ENCODE data around the gene TNPO2. TPM values are rescaled to one million over a fixed set of nuclear protein-coding genes. Genes with fewer than 3 reads are reported as not detected.
"Not testable (repeated sequence)": the region's sequence is repeated elsewhere in the genome, so short reads cannot be mapped to it uniquely, and the experiment has no call there.

Gene TNPO2
- total RNA-seq, 2 donors from 2014 or later, result 76.9 to 229 TPM

DNA sequence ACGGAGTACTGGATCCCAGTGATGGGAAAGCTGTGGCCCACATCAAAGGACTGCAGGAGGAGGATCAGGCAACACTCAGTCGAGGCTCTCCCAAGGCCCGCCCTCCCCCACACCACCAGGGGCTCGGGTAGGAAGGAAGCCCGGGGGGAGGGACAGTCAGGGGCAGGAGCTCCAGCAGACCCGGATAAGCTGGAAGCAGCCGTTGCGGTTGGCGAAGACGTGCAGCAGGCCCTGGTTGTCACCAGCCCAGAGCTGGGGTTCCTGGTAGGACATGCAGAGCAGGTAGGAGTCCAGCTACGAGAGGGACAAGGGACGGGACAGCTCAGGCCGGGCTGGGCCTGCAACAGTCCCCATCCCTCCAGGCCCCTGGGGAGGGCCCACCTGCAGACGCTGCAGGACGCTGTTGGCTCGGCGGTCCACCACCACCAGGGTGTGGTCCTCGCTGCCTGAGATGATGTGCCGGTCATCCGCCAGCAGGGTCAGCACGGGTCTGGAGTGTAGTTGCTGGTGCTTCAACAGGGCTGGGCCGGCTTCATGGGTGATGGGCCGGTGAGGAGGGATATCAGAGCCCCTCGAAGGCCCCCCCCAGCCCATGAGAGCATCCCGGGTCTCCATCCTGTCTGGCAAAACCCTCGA, 34.0 kb downstream of the TNPO2 start:
- DNase-seq (ENCODE audit: low spot score), result no peak
- no peak overlapping the region for H3K27ac Mint-ChIP-seq
- H3K9me3 Mint-ChIP-seq, result no peaks in the 10 kb centered on the region
- no peaks in the 10 kb centered on the region for H3K27me3 Mint-ChIP-seq
- no peak overlapping the region for H3K4me3 Mint-ChIP-seq
- peaks cover 0 to 3% of the 10 kb centered on the region in 2 donors for H3K4me1 Mint-ChIP-seq (ENCODE audit: low read depth in 2 of 2)
- H3K36me3 Mint-ChIP-seq, result no peaks in the 10 kb centered on the region
- ATAC-seq, result peak; percentile 15 to 31

DNA sequence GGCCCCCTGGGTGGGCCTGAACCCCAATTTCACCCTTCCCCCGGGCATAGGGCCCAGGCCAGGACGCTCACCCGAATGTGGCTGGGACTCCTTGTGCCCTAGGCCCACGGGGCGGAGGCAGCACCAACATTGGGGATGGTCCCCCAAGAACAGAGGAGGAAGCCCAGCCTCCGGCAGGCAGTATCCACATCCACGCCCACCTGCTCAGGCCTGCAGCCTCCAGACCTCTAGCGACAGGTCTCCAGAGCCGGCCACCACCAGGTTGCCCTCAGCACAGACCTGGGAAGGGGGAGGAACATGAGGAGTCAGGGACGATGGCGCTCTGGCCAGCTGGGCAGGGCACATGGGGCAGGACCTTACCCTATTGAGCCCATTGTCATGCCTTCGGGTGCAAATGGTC, 34.7 kb downstream of the TNPO2 start:
- peaks cover 0 to 3% of the 10 kb centered on the region in 2 donors for H3K4me1 Mint-ChIP-seq (ENCODE audit: low read depth in 2 of 2)
- DNase-seq (ENCODE audit: low spot score) (no peak), ATAC-seq (peak in 1 of 2 donors; percentile 18)
- H3K9me3 Mint-ChIP-seq, result no peaks in the 10 kb centered on the region
- H3K4me3 Mint-ChIP-seq, result no peak overlapping the region
- H3K27me3 Mint-ChIP-seq, result no peaks in the 10 kb centered on the region
- no peaks in the 10 kb centered on the region for H3K36me3 Mint-ChIP-seq
- no peak overlapping the region for H3K27ac Mint-ChIP-seq

DNA sequence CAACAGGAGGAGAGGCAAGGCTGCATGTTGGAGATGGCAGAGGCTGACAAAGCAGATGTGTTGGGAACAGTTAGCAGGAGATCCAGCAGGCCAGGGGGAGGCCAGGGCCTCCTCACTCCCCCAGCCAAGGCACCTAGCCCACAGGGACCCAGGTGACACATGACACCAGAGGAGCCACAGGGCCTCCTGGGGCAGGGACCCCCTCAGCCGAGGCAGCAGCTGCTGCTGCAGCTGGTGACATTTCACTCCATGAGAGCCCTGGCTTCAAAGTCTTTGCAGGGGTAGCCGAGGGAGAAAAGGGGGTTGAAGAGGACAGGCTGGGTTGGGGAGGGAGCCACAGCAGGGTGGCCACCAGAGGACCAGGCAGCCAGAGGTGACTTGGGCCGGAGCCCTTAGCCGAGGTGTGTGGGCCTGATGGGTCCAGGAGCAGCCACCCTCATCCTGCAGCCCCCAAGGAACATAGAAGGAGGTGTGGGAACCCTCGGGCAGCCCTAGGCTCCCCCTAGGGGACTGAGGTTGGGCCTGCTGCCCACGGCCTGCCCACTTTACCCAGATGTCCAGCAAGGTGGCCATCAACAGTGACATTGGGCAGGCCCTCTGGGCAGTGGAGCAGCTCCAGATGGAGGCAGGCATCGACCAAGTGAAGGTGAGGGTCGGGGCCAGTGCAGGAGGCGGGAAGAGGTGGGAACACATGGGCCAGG, 36.1 kb downstream of the TNPO2 start, which contains the start of gene GNG14:
TSS of gene GNG14 (plus strand) at position 503 of the 701 bp plus-strand sequence. CDS start at position 554, 51 bp downstream.
- peaks cover 0 to 5% of the 10 kb centered on the region in 2 donors for H3K4me1 Mint-ChIP-seq (ENCODE audit: low read depth in 2 of 2)
- H3K9me3 Mint-ChIP-seq, result no peaks in the 10 kb centered on the region
- no peak within 1 kb of the TSS for H3K27ac Mint-ChIP-seq
- no peaks in the 10 kb centered on the region for H3K27me3 Mint-ChIP-seq
- DNase-seq (ENCODE audit: low spot score) (no peak), ATAC-seq (no peak)
- H3K4me3 Mint-ChIP-seq, result no peak within 1 kb of the TSS
- no peaks in the 10 kb centered on the region for H3K36me3 Mint-ChIP-seq

DNA sequence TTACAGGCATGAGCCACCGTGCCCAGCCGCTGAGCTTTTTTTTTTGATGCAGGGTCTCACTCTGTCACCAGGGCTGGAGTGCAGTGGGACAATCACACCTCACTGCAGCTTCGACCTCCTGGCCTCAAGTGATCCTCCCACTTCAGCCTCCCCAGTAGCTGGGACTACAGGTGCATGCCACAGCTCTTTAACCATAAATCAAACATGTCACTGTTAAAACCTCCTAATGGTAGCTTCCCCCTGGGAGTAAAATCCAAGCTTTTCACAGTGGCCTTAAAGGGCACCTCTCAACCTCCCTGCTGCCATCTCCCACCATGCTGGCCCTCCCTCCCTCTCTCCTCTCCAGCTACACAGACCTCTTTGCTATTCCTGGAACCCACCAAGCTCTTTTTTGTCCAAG, 37.9 kb downstream of the TNPO2 start:
- Mint-ChIP-seq H3K27ac (no peak overlapping the region), H3K36me3 (peaks cover 6% of the 10 kb centered on the region)

DNA sequence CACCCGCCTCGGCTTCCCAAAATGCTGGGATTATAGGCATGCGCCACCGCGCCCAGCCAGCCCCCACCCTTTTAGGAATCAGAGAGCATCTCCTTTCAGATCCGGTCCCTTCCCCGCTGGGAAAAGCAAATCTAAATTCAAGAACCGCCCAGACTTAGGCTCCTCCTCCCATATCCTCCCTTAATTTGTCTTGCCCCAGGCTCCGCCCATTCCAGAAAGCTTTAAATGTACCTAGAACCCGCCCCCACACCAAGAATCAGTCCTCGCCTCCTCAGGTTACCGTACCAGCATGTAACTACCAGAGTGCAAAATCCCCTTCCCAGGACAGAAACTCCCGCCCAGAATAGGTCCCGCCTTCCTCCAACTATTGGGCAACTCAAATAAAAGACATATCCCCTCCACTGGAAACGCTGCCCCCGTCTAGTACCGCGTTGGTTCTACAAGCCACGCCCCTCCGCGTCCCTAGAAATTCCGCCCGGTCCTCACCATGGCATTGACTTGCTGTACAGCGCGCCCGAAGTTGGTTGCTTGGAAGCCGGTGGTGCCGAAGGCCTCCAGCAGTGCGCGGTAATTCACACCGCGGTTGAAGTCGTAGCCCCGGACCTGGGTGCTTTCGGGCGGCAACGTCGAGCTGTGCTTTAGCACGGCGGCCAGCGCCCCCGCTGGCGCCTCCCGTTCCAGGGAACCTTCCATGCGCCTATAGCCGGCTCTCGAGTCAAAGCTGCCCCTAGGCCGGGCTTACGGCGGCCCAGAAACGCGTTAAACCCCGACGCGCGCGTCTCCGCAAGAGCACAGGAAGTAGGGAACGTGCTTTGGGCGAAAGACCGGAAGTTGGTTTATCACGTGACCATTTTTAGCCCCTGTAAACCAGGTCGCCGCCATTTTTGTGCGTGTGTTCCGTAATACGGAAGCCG, 42.4 kb downstream of the TNPO2 start, which contains the start of gene DHPS:
TSS of gene DHPS (minus strand) at position 807 of the 914 bp plus-strand sequence. CDS start at position 693, 114 bp downstream.
- ATAC-seq (peak; percentile 87 to 89), DNase-seq (ENCODE audit: low spot score) (peak; percentile 95)
- Mint-ChIP-seq H3K4me1 (ENCODE audit: low read depth in 2 of 2) (peaks cover 26% of the 10 kb centered on the region in 2 donors), H3K27ac (peak within 1 kb of the TSS; percentile 92 to 100), H3K4me3 (peak within 1 kb of the TSS; percentile 97), H3K27me3 (no peaks in the 10 kb centered on the region), H3K36me3 (peaks cover 11% of the 10 kb centered on the region), H3K9me3 (no peaks in the 10 kb centered on the region)

More for the DNA sequence above, 37.9 kb downstream of the TNPO2 start:
- H3K4me3 Mint-ChIP-seq, result no peak overlapping the region
- ATAC-seq (no peak), DNase-seq (ENCODE audit: low spot score) (no peak)
- peaks cover 8 to 11% of the 10 kb centered on the region in 2 donors for H3K4me1 Mint-ChIP-seq (ENCODE audit: low read depth in 2 of 2)
- H3K27me3 Mint-ChIP-seq, result no peaks in the 10 kb centered on the region
- H3K9me3 Mint-ChIP-seq, result no peaks in the 10 kb centered on the region

DNA sequence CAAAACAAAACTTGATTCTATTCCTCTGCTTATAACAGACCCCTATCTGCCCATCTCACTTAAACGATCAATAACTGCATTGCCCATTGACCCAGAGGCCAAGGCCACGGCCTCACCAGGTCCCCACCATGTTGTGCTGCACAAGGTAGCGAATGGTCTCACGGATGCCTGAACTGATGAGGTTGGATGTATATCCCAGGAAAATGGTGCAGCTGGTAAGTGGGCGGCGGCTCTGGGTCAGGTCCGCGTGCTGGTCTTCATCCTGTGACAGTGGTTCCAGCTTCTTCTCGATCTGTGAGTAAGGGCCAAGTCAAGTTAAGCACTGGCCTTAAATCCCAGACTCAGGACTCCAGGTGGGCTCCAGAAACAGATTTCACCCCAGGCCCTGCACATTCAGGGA, 43.7 kb downstream of the TNPO2 start:
- H3K27me3 Mint-ChIP-seq, result no peaks in the 10 kb centered on the region

DNA sequence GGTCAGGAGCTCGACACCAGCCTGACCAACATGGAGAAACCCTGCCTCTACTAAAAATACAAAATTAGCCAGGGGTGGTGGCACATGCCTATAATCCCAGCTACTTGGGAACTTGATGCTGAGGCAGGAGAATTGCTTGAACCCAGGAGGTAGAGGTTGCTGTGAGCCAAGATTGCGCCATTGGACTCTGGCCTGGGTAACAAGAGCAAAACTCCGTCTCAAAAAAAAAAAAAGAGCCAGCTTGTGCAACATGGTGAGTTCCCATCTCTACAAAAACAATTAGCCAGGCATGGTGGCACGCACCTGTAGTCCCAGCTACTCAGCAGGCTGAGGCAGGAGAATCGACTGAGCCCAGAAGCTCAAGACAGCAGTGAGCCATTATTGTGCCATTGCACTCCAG, 45.7 kb downstream of the TNPO2 start:
- DNase-seq (ENCODE audit: low spot score); H3K27ac Mint-ChIP-seq; ATAC-seq; H3K4me3 Mint-ChIP-seq; H3K9me3 Mint-ChIP-seq; H3K27me3 Mint-ChIP-seq: not testable (repeated sequence)
- Mint-ChIP-seq H3K4me1 (ENCODE audit: low read depth in 2 of 2) (peaks cover 31 to 34% of the 10 kb centered on the region in 2 donors), H3K36me3 (peaks cover 12% of the 10 kb centered on the region)

More for the DNA sequence above, 43.7 kb downstream of the TNPO2 start:
- ATAC-seq (no peak), DNase-seq (ENCODE audit: low spot score) (no peak)
- no peaks in the 10 kb centered on the region for H3K9me3 Mint-ChIP-seq
- H3K4me3 Mint-ChIP-seq, result peak overlapping the region; percentile 97
- H3K36me3 Mint-ChIP-seq, result peaks cover 12% of the 10 kb centered on the region
- H3K27ac Mint-ChIP-seq, result no peak overlapping the region
- H3K4me1 Mint-ChIP-seq (ENCODE audit: low read depth in 2 of 2), result peaks cover 25 to 29% of the 10 kb centered on the region in 2 donors

DNA sequence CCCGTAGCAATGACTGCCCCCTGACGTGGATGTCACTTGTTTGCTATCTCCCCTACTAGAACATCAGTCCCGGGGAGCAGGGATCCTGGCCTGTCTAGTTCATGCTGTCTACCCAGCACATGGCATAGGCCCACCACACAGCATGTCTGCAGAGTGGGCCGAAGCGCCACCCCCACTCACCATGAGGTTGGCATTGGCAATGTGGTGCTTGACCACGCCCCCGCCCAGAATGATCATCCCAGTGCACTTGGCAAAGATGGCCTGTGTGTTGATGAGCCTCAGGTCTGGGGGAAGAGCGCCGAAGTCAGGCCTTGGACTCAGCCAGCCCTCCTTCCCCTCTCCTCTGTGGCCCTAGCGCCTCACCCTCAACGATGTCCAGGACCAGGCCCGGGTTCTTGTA, 46.8 kb downstream of the TNPO2 start:
- ATAC-seq (no peak), DNase-seq (ENCODE audit: low spot score) (no peak)
- H3K36me3 Mint-ChIP-seq, result peaks cover 16% of the 10 kb centered on the region
- peaks cover 34 to 38% of the 10 kb centered on the region in 2 donors for H3K4me1 Mint-ChIP-seq (ENCODE audit: low read depth in 2 of 2)
- no peak overlapping the region for H3K4me3 Mint-ChIP-seq
- no peaks in the 10 kb centered on the region for H3K9me3 Mint-ChIP-seq
- H3K27me3 Mint-ChIP-seq, result no peaks in the 10 kb centered on the region
- H3K27ac Mint-ChIP-seq, result peak overlapping the region in 1 of 2 donors; percentile 57

DNA sequence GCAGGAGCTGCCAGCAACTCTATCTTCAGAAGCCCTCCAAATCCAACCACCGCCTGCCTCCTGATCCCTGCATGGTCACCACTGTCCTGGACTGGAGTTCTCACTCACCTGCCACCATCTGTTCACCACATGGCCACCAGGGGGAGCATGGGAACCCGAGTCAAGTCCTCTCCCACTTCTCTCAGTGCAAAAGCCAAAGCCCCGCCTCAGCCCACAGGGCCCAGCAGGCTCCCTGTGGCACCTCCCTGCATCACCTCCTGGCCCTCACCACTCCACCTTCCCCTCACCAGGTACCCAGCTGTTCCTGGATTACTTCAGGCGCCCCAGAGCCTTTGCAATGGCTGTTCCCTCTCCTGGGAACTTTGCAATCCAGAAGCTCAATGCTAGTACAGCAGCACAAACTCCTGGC, 47.3 kb downstream of the TNPO2 start:
- Mint-ChIP-seq H3K27ac (peak overlapping the region in 1 of 2 donors; percentile 57), H3K27me3 (no peaks in the 10 kb centered on the region), H3K4me3 (no peak overlapping the region), H3K36me3 (peaks cover 17% of the 10 kb centered on the region), H3K9me3 (no peaks in the 10 kb centered on the region), H3K4me1 (ENCODE audit: low read depth in 2 of 2) (peaks cover 35 to 39% of the 10 kb centered on the region in 2 donors)
- peak; percentile 44 to 49 for ATAC-seq
- peak; percentile 84 for DNase-seq (ENCODE audit: low spot score)

DNA sequence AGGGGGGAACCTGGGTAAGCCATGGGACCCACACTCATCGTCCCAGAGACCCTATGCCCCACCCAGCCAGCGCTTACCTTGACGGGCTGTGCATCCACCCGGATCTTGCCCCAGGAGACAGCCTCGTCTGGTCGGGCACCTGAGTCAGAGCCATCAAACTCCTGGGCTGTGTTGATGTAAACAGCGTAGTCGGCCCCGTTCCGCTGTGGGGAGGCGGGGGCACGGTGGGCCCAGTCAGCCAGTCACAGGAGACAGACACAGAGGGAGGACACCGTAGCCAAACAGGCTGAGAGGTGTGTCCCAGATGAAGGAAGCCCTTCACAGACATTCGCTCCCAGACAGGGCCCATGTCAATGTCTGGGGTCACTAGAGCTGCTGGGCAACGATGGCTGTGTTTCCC, 47.8 kb downstream of the TNPO2 start:
- Mint-ChIP-seq H3K9me3 (no peaks in the 10 kb centered on the region), H3K27me3 (no peaks in the 10 kb centered on the region), H3K4me3 (no peak overlapping the region), H3K4me1 (ENCODE audit: low read depth in 2 of 2) (peaks cover 31 to 34% of the 10 kb centered on the region in 2 donors), H3K36me3 (peaks cover 13% of the 10 kb centered on the region), H3K27ac (peak overlapping the region in 1 of 2 donors; percentile 57)
- no peak for ATAC-seq
- DNase-seq (ENCODE audit: low spot score), result no peak

DNA sequence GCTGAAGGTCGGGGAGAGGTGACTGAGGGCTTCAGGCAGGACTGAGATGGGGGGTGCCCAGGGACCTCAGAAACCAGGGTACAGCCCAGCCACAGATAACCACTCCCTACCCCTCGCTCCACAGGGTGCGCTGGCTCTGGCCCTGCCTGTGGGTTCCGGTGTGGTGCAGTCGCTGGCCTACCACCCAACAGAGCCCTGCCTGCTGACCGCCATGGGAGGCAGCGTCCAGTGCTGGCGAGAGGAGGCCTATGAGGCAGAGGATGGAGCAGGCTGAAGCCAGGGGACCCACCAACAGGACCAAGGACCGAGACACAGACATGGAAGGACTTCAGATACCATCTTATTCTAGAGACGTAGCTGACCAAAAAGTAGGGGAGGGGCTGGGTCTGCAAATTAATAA, 48.3 kb downstream of the TNPO2 start:
- H3K9me3 Mint-ChIP-seq, result no peaks in the 10 kb centered on the region
- DNase-seq (ENCODE audit: low spot score) (no peak), ATAC-seq (no peak)
- no peaks in the 10 kb centered on the region for H3K27me3 Mint-ChIP-seq
- H3K27ac Mint-ChIP-seq, result no peak overlapping the region
- peaks cover 30 to 35% of the 10 kb centered on the region in 2 donors for H3K4me1 Mint-ChIP-seq (ENCODE audit: low read depth in 2 of 2)
- no peak overlapping the region for H3K4me3 Mint-ChIP-seq
- peaks cover 10% of the 10 kb centered on the region for H3K36me3 Mint-ChIP-seq

DNA sequence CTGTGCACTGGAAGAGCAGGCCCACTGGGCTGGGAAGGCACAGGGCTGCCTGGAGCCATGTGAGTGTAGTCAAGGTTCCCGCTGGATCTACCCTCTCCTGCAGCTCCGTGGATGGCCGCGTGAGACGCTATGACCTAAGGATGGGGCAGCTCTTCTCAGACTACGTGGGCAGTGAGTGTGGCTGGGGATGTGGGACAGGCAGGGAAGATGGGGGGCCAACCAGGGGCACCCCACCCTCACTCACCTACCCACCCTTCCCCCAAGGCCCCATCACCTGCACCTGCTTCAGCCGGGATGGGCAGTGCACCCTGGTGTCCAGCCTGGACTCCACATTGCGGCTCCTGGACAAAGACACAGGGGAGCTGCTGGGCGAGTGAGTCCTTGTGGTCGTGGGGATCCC, 51.0 kb downstream of the TNPO2 start:
- peaks cover 10% of the 10 kb centered on the region for H3K36me3 Mint-ChIP-seq

DNA sequence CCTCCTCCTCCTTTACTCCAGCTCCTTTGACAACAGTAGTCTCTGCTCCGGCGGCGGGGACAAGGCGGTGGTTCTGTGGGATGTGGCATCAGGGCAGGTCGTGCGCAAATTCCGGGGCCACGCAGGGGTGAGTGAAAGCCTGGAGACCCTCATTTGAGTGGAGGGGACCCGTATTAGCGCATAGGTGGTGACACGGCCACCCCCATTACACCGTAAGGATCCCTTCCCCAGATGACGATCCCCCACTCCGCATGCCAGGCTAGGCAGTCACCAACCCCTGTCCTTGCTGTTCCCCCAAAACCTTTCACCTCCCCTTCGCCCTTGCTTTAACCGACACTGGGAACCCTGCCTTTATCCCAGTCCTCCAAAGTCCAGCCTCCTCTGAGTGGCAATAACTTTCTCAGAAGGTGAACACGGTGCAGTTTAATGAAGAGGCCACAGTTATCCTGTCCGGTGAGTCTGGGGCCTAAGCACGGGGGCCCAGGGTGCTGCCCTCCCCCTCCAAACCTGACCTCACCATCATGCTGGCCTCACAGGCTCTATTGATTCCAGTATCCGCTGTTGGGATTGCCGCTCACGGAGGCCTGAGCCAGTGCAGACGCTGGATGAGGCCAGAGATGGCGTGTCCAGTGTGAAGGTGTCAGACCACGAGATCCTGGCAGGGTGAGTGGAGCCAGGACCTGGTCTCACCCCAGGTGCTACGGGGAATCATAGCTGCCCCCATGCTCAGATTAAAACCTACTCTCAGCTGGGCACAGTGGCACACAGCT, 53.4 kb downstream of the TNPO2 start:
- peaks cover 41 to 47% of the 10 kb centered on the region in 2 donors for H3K4me1 Mint-ChIP-seq (ENCODE audit: low read depth in 2 of 2)
- H3K4me3 Mint-ChIP-seq, result peak overlapping the region; percentile 99
- ATAC-seq, result no peak
- H3K36me3 Mint-ChIP-seq, result peaks cover 7% of the 10 kb centered on the region
- no peaks in the 10 kb centered on the region for H3K9me3 Mint-ChIP-seq
- H3K27ac Mint-ChIP-seq, result peak overlapping the region; percentile 100
- no peaks in the 10 kb centered on the region for H3K27me3 Mint-ChIP-seq
- DNase-seq (ENCODE audit: low spot score), result no peak

More for the DNA sequence above, 51.0 kb downstream of the TNPO2 start:
- no peak overlapping the region for H3K27ac Mint-ChIP-seq
- no peaks in the 10 kb centered on the region for H3K9me3 Mint-ChIP-seq
- H3K27me3 Mint-ChIP-seq, result no peaks in the 10 kb centered on the region
- no peak overlapping the region for H3K4me3 Mint-ChIP-seq
- DNase-seq (ENCODE audit: low spot score) (no peak), ATAC-seq (no peak)
- H3K4me1 Mint-ChIP-seq (ENCODE audit: low read depth in 2 of 2), result peaks cover 38 to 44% of the 10 kb centered on the region in 2 donors

All from natural killer cell treated with Interleukin-12 subunit alpha and Interleukin-12 subunit beta and Interleukin-15 and Interleukin-18, amount 100 ng/mL, for 72 hours (primary cell).